Measurements from ENCODE around the gene SPEF2. TPM values are rescaled to one million over a fixed set of nuclear protein-coding genes. Genes with fewer than 3 reads are reported as not detected.

SPEF2 gene
- total and polyA plus RNA-seq, 2 experiments from 2014 or later = 0.17 to 0.21 TPM

DNA sequence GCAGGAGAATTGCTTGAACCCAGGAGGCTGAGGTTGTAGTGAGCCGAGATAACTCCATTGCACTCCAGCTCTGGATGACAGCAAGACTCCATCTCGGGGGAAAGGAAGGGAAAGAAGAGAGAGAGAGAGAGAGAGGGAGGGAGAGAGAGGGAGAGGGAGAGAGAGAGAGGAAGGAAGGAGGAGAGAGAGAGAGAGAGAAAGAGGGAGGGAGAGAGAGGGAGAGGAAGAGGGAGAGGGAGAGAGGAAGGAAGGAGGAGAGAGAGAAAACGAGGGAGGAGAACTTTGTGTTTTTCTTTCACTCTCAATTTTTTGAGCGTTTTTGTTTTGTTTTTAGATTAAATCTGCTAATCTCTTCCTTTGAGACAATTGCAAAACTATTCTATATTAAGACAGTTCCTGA lies 46.9 kb downstream of the SPEF2 start (continued):
- TF ChIP-seq CREB1 (CRISPR knock-in tag; IDR thresholded peaks at IDR 0.05; ENCODE audit: low read depth) (no peak), POLR2AphosphoS5 (IDR thresholded peaks at IDR 0.05; ENCODE audit: low read depth) (no peak), EZH2phosphoT487 (IDR thresholded peaks at IDR 0.05; ENCODE audit: unreplicated experiment) (no peak), JUNB (IDR thresholded peaks at IDR 0.05; ENCODE audit: unreplicated experiment) (no peak), NANOG (IDR thresholded peaks at IDR 0.05; ENCODE audit: borderline replicate concordance) (no peak), EZH2 (IDR thresholded peaks at IDR 0.05; ENCODE audit: low read depth, unreplicated experiment) (no peak)
- TF ChIP-seq, protein P1, sequence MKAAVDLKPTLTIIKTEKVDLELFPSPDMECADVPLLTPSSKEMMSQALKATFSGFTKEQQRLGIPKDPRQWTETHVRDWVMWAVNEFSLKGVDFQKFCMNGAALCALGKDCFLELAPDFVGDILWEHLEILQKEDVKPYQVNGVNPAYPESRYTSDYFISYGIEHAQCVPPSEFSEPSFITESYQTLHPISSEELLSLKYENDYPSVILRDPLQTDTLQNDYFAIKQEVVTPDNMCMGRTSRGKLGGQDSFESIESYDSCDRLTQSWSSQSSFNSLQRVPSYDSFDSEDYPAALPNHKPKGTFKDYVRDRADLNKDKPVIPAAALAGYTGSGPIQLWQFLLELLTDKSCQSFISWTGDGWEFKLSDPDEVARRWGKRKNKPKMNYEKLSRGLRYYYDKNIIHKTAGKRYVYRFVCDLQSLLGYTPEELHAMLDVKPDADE (IDR thresholded peaks at IDR 0.05) = no peak
- TF ChIP-seq, protein P2, sequence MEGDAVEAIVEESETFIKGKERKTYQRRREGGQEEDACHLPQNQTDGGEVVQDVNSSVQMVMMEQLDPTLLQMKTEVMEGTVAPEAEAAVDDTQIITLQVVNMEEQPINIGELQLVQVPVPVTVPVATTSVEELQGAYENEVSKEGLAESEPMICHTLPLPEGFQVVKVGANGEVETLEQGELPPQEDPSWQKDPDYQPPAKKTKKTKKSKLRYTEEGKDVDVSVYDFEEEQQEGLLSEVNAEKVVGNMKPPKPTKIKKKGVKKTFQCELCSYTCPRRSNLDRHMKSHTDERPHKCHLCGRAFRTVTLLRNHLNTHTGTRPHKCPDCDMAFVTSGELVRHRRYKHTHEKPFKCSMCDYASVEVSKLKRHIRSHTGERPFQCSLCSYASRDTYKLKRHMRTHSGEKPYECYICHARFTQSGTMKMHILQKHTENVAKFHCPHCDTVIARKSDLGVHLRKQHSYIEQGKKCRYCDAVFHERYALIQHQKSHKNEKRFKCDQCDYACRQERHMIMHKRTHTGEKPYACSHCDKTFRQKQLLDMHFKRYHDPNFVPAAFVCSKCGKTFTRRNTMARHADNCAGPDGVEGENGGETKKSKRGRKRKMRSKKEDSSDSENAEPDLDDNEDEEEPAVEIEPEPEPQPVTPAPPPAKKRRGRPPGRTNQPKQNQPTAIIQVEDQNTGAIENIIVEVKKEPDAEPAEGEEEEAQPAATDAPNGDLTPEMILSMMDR (conservative IDR thresholded peaks at IDR 0.05; ENCODE audit: low read depth in 2 of 2) = no peak

- Histone ChIP-seq H3K79me2 (replicated peaks; ENCODE audit: insufficient read depth) (no peaks in the 10 kb centered on the region), H3K27me3 (ENCODE audit: insufficient read depth) (no peaks in the 10 kb centered on the region), H3K27ac (ENCODE audit: low read depth) (no peak overlapping the region), H4K20me1 (replicated peaks; ENCODE audit: insufficient read depth) (no peaks in the 10 kb centered on the region), H3K9me2 (ENCODE audit: insufficient read depth) (peaks cover 8% of the 10 kb centered on the region; the same call in 1 of the 2 replicates), H3K4me1 (ENCODE audit: insufficient read depth) (no peaks in the 10 kb centered on the region), H2AFZ (no peak overlapping the region; the same call in 1 of the 2 replicates), H3K4me2 (no peak overlapping the region), H3K4me3 (no peak overlapping the region), H3F3A (replicated peaks; ENCODE audit: low read depth) (no peaks in the 10 kb centered on the region), H3K36me3 (ENCODE audit: insufficient read depth) (no peaks in the 10 kb centered on the region)
- no peak overlapping the region for H3K4me3 Mint-ChIP-seq
- H3K27ac Mint-ChIP-seq = no peak overlapping the region
- H3K36me3 Mint-ChIP-seq (ENCODE audit: low read depth) = no peaks in the 10 kb centered on the region
- H3K9me3 Mint-ChIP-seq = no peaks in the 10 kb centered on the region
- H3K4me1 Mint-ChIP-seq = no peaks in the 10 kb centered on the region
- peaks cover 3% of the 10 kb centered on the region for H3K27me3 Mint-ChIP-seq (ENCODE audit: insufficient read depth, low read depth, poor library complexity)
- no peak for TF ChIP-seq ZNF331 (CRISPR knock-in tag; IDR thresholded peaks at IDR 0.05; ENCODE audit: low read depth)
- no peak for TF ChIP-seq JUNB (IDR thresholded peaks at IDR 0.05; ENCODE audit: unreplicated experiment)
- TF ChIP-seq NANOG (IDR thresholded peaks at IDR 0.05; ENCODE audit: borderline replicate concordance) = no peak
- no peak for TF ChIP-seq CREB1 (CRISPR knock-in tag; IDR thresholded peaks at IDR 0.05; ENCODE audit: low read depth)
- TF ChIP-seq, protein P1 (IDR thresholded peaks at IDR 0.05) = no peak
- TF ChIP-seq, protein P3, sequence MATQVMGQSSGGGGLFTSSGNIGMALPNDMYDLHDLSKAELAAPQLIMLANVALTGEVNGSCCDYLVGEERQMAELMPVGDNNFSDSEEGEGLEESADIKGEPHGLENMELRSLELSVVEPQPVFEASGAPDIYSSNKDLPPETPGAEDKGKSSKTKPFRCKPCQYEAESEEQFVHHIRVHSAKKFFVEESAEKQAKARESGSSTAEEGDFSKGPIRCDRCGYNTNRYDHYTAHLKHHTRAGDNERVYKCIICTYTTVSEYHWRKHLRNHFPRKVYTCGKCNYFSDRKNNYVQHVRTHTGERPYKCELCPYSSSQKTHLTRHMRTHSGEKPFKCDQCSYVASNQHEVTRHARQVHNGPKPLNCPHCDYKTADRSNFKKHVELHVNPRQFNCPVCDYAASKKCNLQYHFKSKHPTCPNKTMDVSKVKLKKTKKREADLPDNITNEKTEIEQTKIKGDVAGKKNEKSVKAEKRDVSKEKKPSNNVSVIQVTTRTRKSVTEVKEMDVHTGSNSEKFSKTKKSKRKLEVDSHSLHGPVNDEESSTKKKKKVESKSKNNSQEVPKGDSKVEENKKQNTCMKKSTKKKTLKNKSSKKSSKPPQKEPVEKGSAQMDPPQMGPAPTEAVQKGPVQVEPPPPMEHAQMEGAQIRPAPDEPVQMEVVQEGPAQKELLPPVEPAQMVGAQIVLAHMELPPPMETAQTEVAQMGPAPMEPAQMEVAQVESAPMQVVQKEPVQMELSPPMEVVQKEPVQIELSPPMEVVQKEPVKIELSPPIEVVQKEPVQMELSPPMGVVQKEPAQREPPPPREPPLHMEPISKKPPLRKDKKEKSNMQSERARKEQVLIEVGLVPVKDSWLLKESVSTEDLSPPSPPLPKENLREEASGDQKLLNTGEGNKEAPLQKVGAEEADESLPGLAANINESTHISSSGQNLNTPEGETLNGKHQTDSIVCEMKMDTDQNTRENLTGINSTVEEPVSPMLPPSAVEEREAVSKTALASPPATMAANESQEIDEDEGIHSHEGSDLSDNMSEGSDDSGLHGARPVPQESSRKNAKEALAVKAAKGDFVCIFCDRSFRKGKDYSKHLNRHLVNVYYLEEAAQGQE (IDR thresholded peaks at IDR 0.05; ENCODE audit: unreplicated experiment) = no peak
- no peak for TF ChIP-seq ZNF114 (CRISPR knock-in tag; IDR thresholded peaks at IDR 0.05)
- DNase-seq (ENCODE audit: low spot score) (no peak), ATAC-seq (no peak)
Observed at GRCh38 chr5:35665096-35665495, 47.4 kb downstream of the SPEF2 start.
